ENCODE results near the gene TSPO2.
"Not testable (repeated sequence)": the region's sequence is repeated elsewhere in the genome, so short reads cannot be mapped to it uniquely, and the experiment has no call there.

Gene TSPO2

DNA sequence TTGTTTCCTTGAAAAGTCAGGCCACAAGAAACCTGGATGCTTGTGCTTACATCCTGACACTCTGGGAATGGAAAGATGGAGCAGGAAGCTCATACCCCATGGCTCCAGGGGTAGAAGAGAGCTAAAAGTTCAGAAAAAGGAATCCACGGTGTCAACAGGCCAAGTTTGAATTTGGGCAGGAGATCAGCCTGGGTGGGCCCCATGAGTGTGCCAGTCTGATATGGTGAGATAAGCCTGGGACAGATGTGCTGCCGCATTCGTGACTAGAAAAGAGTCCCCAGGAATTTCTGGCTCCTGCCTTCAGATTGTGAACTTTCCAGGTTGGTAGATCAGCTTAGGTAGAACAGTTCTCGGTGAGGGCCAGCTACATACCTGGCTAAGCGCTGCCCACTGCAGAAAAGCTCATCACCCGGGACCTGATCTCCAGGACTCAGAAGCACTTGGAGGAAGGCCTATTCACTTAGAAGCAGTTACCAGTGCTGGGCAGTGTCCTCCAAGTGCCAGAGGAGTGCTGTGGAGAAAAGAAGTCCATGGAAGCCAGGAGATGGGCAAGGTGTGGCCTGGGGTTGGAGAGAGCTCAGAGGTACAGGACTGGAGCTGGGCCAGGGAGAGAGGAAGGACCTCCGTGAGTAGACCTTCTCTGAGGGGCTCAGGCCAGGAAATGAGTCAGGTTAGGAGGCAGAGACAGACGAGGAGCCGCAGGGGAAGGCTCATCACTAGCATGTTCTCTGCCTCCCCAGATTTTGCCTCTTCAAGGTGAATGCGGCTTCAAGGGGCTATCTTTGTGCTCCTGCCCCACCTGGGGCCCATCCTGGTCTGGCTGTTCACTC, at the start of gene TSPO2:
TSPO2 (plus strand) TSS at position 242 of the 830 bp plus-strand sequence; CDS start at position 761, 519 bp downstream.
- DNase-seq (ENCODE audit: low spot score): no peak

DNA sequence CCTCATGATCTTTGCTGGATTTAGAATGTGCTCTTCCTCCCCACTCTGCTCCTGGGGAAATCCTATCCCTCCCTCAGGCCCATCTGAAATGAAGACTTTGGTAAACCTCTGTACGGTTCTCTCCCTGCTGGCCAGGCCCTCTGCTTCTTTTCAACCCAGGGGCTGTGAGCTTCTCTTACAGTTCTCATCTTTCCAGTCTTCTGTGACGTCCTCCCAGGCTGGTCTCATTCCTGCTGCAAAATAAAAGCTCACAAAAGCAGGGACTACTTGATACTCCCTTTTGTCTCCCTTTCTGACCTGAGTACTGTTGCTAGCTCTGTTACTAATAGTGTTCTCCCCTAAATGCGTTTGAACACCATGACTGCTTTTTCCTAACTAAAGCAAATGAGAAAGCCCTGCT, 49.5 kb upstream of the TSPO2 start:
- no peak for DNase-seq (ENCODE audit: low spot score)

- DNase-seq (ENCODE audit: low spot score): peak; percentile 35
Measured at GRCh38 chr6:40996591-40997233, 45.6 kb upstream of the TSPO2 start.

GRCh38 chr6:40997234-40997957, 44.9 kb upstream of the TSPO2 start:
- peak; percentile 91 for DNase-seq (ENCODE audit: low spot score)

DNA sequence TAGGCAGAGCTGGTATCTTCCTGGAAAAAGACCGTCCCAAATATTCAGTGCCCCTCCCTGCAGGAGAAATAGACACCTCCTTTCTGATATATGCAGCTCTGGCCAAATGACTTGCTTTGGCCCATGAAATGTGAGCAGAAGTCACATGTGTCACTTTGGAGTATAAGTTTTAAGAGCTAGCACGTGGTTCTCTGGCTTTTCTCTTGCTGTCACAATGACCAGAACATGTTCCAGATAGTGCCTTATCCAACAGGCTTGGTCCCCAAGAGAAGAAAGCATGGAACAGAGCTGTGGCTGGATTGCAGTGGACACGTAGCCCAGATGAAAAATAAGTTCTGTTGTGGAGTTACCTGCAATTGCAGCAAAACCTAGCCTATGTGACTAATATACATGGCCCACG, 43.6 kb upstream of the TSPO2 start:
- no peak for DNase-seq (ENCODE audit: low spot score)

DNA sequence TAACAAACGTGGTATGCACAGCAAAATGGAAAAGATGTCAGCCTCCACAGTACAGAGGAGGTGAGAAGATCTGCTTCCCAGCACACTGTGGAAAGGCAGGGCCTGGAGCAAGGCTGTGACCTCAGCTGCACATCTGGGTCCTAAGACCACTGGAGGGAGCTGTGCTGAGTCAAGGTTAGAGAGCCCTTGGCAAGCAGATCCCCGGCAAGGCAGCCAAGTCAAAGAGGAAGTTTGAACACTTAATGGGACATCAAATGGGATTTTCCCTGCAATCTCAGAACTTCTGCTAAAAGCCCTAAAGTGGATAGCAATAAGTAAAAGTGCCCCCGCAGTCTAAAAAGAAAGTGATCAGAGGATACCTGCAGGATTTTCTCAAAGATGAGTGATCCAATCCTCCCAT, 42.7 kb upstream of the TSPO2 start:
- DNase-seq (ENCODE audit: low spot score): peak; percentile 69

DNA sequence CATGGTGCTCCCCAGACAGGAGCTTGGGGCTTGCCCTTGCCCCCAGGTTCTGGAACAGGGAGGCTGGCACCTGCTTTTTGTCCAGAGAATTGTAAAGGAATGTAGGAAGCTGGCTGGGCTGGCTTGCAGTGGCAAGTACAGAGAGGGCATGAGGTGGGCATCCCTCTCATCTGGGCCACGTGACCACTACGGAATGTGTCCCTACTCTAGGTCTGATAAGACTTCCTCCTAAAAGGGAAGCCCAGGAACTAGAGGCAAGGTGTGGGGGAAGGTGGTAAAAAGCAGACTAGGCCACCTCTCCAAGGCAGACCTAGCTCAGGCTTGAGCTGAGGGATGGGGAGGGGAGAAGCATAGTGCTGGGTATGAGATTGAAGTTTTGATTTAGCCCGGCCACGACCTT, 42.0 kb upstream of the TSPO2 start:
- DNase-seq (ENCODE audit: low spot score): no peak

DNA sequence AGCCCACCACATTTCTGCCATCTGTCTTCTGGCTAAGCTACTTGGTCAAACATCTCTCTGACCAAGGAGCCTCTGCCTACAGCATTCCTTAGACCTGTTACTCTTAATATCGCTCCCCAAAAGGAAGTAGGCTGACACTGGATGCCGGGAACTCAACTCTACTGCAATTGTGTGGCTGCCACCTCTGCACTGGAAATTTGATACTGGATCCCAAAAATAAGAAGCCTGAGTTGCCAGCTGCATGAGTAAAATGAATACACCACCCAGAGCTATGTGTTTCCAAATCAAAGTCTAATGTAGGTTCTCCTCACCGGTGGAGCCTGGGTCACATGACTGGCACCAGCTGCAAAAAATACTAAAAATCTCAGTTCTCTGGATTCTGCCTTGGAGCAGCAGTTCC, 40.1 kb upstream of the TSPO2 start:
- DNase-seq (ENCODE audit: low spot score): no peak

- peak; percentile 75 for DNase-seq (ENCODE audit: low spot score)
Measured at GRCh38 chr6:41006217-41006616, 36.0 kb upstream of the TSPO2 start.

GRCh38 chr6:41006980-41007379, 35.3 kb upstream of the TSPO2 start:
- DNase-seq (ENCODE audit: low spot score): not testable (repeated sequence)

- no peak for DNase-seq (ENCODE audit: low spot score)
Measured at GRCh38 chr6:41008011-41008410, 34.3 kb upstream of the TSPO2 start.

- no peak for DNase-seq (ENCODE audit: low spot score)
Measured at GRCh38 chr6:41009669-41010068, 32.6 kb upstream of the TSPO2 start.

DNA sequence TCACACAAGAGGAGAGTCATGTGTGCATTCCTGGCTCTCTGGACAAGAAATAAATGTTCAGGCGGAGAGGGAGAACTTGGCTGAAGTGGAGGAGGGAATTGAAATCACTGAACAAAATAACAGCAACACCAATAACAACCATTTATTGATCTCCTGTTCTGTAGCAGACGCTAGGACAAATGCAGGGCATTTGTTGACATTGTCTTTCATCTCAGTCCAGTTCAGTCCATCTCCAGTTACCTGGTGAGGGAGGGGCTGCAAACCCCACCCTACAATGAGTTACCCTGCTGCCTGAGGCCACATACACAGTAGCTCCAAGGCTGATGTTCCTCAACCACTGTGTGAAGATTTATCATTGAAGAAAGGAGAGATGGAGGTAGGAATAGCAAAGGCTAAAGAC, 30.6 kb upstream of the TSPO2 start:
- DNase-seq (ENCODE audit: low spot score): no peak

- DNase-seq (ENCODE audit: low spot score): peak; percentile 95
Measured at GRCh38 chr6:41013466-41014153, 28.7 kb upstream of the TSPO2 start.

- no peak for DNase-seq (ENCODE audit: low spot score)
Measured at GRCh38 chr6:41014780-41015179, 27.5 kb upstream of the TSPO2 start.

GRCh38 chr6:41015860-41016259, 26.4 kb upstream of the TSPO2 start:
- DNase-seq (ENCODE audit: low spot score): not testable (repeated sequence)

DNA sequence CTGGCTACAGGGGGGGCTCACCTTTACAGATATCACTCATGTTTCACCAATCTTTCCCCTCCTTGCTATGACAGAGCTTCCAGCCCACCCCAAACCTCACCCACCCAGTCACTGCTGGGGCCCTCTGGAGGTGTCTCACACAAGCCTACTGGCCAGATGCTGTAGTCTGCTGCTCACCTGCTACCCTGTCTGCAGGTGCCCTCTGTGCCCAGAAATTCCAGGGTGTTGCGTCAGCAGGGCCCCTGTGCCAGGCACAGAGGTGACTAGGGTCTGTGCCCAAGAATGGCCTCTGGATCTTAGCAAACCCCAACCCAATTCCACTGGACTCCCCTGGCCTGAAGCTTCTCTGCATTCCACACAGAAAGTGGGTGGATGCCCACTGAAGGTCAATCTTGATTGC, 24.6 kb upstream of the TSPO2 start:
- DNase-seq (ENCODE audit: low spot score): no peak

DNA sequence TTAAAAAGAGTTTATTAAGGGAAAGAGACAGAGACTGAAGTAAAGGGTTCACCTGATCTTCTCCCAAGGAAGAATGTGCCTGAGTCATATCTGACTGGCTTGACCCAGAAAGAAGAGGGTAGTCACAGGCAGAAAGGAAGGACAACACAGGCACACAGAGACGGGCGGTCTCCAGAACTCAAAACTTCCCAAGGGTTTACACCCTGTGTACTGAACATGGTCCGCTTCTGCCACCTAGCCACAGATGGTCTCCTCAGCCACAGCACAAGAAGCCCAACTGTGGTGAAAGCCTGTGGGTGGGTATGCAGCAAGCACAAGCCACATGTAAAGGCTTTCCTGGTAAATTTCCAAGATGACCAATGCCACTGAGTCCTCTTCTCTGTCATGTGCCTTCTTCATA, 20.4 kb upstream of the TSPO2 start:
- DNase-seq (ENCODE audit: low spot score): peak; percentile 80

- DNase-seq (ENCODE audit: low spot score): peak; percentile 46
Measured at GRCh38 chr6:41022294-41022693, 20.0 kb upstream of the TSPO2 start.

DNA sequence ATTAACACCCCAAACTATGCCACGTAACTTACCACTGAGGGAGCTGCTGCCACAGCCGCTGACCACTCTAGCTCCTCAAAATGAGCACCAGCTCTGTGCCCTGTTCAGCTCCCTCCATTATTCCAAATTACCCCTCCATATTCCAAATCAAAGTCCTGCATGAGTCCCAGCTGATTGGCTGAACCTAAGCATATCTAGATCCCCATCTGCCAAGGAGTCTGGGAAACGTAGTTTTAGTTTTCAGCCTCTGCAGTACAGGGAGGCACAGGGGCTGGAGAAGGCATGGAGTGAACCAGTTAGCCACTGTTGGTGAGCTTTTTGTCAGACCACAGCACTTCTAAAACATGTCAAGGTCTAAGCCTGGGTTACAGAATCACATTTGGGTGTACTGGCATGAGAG, 19.2 kb upstream of the TSPO2 start:
- no peak for DNase-seq (ENCODE audit: low spot score)

DNA sequence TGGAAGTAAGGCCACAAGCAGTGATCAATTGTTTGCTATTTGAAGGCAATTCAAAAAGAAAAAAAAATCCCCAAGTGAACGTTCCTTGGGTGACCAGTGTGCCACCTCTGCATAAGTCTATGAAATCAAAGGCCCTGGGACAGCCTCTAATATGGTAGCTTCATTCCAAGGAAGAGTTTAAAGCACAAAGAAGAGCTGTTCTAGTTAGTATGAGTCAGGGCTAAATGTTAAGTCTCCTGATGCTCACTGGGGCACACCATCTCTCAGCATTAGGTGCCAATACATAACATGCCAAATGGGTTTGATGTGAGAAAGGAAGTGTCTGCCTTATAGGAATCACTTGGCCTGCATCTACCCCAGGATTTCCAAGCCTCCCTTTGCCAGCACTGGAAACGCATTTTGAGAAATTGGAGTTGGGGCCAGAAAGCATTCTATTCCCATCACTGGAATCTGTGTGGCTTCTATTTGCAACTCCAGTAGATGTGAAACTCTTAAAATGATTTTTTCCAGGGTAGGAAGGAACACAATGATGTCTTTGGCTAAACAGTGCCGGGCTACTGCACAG, 16.2 kb upstream of the TSPO2 start:
- no peak for DNase-seq (ENCODE audit: low spot score)

DNA sequence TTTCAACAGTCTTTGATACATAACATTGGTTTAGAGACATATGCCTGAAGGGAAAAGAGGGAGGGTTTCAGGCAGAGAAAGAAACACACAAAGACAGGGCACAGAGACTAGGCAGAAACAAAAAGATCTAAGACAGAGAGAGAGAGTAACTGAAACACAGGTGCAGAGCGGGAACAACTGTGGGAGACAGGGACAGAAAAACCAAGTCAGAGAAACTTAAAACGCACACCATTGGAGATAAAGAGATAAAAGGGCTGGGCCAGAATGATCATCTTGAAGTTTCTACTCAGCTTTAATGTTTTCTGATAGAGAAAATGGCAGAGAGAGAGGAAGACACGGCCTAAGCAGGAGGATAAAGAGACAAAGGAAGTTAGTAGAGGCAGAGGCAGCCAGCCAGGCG, 15.0 kb upstream of the TSPO2 start:
- DNase-seq (ENCODE audit: low spot score): no peak

Measured in kidney tubule cell (primary cell).